ENCODE data around the gene WDR18.
A peak's percentile ranks its signal among the peaks of the same experiment; 100 is the strongest.

DNA sequence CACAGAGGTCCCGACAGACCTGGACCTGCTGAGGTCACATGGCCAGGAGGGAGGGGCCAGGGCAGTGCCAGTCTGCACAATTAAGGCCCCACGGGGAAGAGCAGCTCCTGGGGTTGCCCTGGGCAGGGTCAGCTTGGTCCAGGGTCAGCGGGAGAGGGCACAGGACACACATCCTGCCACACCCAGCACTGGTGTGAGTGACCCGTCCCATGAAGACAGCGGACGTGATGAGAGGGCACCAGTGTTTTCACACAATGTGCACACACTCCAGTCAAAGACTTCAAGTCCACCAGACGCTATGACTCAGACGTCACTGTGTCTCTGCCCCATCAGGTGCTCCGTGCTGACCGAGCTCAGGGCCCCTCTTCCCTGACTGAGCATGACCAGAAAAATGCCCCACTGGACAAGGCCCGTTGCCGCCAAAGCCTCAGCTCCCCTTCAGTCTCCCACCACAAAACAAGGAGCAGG is 32.5 kb downstream of the WDR18 start:
- TF ChIP-seq, protein P1, sequence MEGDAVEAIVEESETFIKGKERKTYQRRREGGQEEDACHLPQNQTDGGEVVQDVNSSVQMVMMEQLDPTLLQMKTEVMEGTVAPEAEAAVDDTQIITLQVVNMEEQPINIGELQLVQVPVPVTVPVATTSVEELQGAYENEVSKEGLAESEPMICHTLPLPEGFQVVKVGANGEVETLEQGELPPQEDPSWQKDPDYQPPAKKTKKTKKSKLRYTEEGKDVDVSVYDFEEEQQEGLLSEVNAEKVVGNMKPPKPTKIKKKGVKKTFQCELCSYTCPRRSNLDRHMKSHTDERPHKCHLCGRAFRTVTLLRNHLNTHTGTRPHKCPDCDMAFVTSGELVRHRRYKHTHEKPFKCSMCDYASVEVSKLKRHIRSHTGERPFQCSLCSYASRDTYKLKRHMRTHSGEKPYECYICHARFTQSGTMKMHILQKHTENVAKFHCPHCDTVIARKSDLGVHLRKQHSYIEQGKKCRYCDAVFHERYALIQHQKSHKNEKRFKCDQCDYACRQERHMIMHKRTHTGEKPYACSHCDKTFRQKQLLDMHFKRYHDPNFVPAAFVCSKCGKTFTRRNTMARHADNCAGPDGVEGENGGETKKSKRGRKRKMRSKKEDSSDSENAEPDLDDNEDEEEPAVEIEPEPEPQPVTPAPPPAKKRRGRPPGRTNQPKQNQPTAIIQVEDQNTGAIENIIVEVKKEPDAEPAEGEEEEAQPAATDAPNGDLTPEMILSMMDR (IDR thresholded peaks at IDR 0.05) = no peak
- peak in 1 of 2 donors; percentile 40 for TF ChIP-seq POLR2A (IDR thresholded peaks at IDR 0.05)
